Effector memory CD4-positive, alpha-beta T cell (primary cell): ENCODE data around the gene OSBPL1A.
"Not testable (repeated sequence)": the region's sequence is repeated elsewhere in the genome, so short reads cannot be mapped to it uniquely, and the experiment has no call there.

ENCODE experiments used
- DNase-seq, 3 donors: peaks; one replicate each; pipeline ENCODE4 v3.0.0-alpha.2; 2020
- H3K27ac ChIP-seq: 2 replicates; pipeline ENCODE4 v1.7.0; 2013; ENCODE audit warnings: mild to moderate bottlenecking, low read length, moderate library complexity; ENCODE audit not compliant: insufficient read depth, poor library complexity, severe bottlenecking
- H3K27me3 ChIP-seq: replicated peaks from 2 replicates; pipeline ENCODE4 v1.7.0; 2013; ENCODE audit warnings: mild to moderate bottlenecking, low read length; ENCODE audit not compliant: insufficient read depth, control insufficient read depth, poor library complexity, severe bottlenecking
- H3K36me3 ChIP-seq: 2 replicates; pipeline ENCODE4 v1.7.0; 2013; ENCODE audit warnings: mild to moderate bottlenecking, low read length, moderate library complexity; ENCODE audit not compliant: control insufficient read depth, insufficient read depth
- H3K4me1 ChIP-seq: 2 replicates; pipeline ENCODE4 v1.7.0; 2013; ENCODE audit warnings: low read length, mild to moderate bottlenecking; ENCODE audit not compliant: control insufficient read depth, insufficient read depth, poor library complexity, severe bottlenecking
- H3K4me3 ChIP-seq: 2 replicates; pipeline ENCODE4 v1.7.0; 2013; ENCODE audit warnings: low read length, low read depth, mild to moderate bottlenecking; ENCODE audit not compliant: insufficient read depth, poor library complexity, severe bottlenecking
- H3K9me3 ChIP-seq: 2 replicates; pipeline ENCODE4 v1.7.0; 2013; ENCODE audit warnings: mild to moderate bottlenecking, low read length, moderate library complexity; ENCODE audit not compliant: control insufficient read depth

Gene OSBPL1A

DNA sequence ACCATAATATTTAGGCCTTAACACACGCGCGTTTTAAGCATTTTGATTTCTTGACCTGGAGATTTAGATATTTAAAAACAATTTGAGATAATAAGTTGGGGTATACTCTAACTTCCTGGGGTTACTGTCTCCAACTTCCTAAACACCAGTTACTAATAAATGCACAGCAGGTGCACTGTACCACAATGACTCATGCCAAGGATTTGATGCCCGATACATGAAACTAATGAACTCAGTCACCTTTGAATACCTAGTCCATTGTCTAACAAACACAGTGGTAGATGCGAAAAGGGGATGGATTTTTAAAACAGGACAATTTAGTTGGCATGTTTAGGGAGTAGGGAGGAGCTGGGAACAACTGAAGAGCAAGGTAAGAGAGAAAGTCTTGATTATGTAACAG lies 237.5 kb downstream of the OSBPL1A start:
- H3K27me3 ChIP-seq, result no peaks in the 10 kb centered on the region
- no peak overlapping the region for H3K4me3 ChIP-seq
- H3K4me1 ChIP-seq, result no peaks in the 10 kb centered on the region
- no peak for DNase-seq
- H3K9me3 ChIP-seq, result no peaks in the 10 kb centered on the region
- H3K36me3 ChIP-seq, result no peaks in the 10 kb centered on the region
- no peak overlapping the region for H3K27ac ChIP-seq

DNA sequence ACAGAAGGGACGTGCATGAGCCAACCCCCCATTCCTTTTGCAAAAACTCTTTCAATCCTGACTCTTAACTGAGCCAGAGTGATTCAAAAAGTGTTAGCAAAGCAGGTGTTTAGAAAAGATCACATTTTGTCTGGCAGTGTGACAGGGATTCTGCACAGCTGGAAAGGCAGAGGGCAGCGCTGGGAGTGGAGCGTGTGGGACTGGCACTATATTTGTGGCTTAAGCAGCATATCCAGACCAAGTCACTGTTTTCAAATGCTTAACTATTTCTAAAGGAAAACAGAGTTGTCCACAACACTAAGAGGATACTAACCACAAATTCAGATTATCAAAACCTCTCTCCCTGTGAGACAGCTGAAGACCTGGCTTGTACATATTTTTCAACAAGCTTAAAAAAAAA lies 239.8 kb downstream of the OSBPL1A start:
- no peak overlapping the region for H3K27ac ChIP-seq

DNA sequence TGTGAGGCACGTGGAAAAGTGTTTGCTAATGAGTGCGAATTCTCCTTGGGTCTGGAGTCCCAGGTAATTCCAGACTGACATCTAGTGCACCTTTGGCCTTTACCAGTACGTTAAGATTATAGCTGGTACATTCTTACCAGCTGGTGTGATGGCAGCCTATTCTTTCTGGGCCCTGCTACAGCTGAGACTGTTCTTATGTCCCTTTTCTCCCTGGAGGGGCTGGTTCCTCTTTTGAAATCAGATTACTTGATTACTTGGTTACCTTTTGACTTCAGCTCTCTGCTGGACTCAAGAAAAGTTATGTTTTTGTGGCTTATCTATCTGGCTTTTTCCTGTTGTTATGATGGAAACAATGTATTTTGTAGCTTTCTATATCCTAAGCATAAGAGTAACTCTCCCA lies 244.2 kb downstream of the OSBPL1A start:
- no peak for DNase-seq
- H3K4me1 ChIP-seq, result no peaks in the 10 kb centered on the region
- H3K4me3 ChIP-seq, result no peak overlapping the region
- no peaks in the 10 kb centered on the region for H3K9me3 ChIP-seq
- H3K36me3 ChIP-seq, result no peaks in the 10 kb centered on the region
- no peaks in the 10 kb centered on the region for H3K27me3 ChIP-seq
- H3K27ac ChIP-seq, result no peak overlapping the region

More for the DNA sequence above, 239.8 kb downstream of the OSBPL1A start:
- H3K4me3 ChIP-seq, result no peak overlapping the region
- no peaks in the 10 kb centered on the region for H3K9me3 ChIP-seq
- H3K4me1 ChIP-seq, result no peaks in the 10 kb centered on the region
- H3K36me3 ChIP-seq, result no peaks in the 10 kb centered on the region
- DNase-seq, result no peak
- no peaks in the 10 kb centered on the region for H3K27me3 ChIP-seq

DNA sequence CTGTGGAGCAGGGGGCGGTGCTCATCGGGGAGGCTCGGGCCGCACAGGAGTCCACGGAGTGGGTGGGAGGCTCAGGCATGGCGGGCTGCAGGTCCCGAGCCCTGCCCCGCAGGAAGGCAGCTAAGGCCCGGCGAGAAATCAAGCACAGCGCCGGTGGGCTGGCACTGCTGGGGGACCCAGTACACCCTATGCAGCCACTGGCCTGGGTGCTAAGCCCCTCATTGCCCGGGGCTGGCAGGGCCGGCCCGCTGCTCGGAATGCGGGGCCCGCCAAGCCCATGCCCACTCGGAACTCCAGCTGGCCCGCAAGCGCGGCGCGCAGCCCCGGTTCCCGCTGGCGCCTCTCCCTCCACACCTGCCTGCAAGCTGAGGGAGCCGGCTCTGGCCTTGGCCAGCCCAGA lies 248.0 kb downstream of the OSBPL1A start:
- not testable (repeated sequence) for H3K9me3 ChIP-seq, H3K36me3 ChIP-seq, H3K27ac ChIP-seq, H3K27me3 ChIP-seq, H3K4me3 ChIP-seq, DNase-seq, H3K4me1 ChIP-seq

DNA sequence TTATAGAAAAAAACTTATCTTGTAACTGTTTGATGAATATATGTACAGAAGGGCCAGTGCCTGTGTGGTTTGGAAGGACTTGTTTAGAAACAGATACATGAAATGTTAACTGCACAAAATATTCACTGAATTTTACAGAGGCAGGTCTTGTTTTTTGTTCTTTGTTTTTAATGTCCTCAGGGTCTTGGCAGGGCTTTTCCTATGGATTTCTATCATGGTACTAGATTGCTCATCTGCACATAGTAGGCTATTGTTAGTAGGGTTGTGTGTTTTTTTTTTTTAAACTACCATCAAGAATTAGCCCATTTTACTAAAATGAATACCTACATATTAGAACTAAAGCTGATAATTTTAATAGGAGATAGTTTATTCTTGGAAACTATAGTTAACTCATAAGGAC lies 255.2 kb downstream of the OSBPL1A start:
- Histone ChIP-seq H3K27me3 (no peaks in the 10 kb centered on the region), H3K4me1 (peaks cover 4% of the 10 kb centered on the region), H3K4me3 (no peak overlapping the region), H3K27ac (no peak overlapping the region), H3K36me3 (no peaks in the 10 kb centered on the region), H3K9me3 (no peaks in the 10 kb centered on the region)
- no peak for DNase-seq

DNA sequence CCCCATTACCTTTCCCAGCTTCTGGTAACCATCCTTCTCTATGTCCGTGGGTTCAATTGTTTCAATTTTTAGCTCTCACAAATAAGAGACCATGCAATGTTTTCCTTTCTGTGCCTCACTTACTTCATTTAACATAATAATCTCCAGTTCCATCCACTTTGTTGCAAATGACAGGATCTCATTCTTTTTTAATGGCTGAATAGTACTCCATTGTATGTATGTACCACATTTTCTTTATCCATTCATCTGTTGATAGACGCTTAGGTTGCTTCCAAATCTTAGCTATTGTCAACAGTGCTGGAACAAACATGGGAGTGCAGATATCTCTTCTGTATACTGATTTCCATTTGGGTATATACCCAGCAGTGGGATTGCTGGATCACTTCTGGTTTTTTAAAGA lies 256.9 kb downstream of the OSBPL1A start:
- no peaks in the 10 kb centered on the region for H3K27me3 ChIP-seq
- H3K9me3 ChIP-seq, result no peaks in the 10 kb centered on the region
- DNase-seq, result no peak
- H3K36me3 ChIP-seq, result no peaks in the 10 kb centered on the region
- no peak overlapping the region for H3K27ac ChIP-seq
- no peak overlapping the region for H3K4me3 ChIP-seq
- H3K4me1 ChIP-seq, result peaks cover 4% of the 10 kb centered on the region

DNA sequence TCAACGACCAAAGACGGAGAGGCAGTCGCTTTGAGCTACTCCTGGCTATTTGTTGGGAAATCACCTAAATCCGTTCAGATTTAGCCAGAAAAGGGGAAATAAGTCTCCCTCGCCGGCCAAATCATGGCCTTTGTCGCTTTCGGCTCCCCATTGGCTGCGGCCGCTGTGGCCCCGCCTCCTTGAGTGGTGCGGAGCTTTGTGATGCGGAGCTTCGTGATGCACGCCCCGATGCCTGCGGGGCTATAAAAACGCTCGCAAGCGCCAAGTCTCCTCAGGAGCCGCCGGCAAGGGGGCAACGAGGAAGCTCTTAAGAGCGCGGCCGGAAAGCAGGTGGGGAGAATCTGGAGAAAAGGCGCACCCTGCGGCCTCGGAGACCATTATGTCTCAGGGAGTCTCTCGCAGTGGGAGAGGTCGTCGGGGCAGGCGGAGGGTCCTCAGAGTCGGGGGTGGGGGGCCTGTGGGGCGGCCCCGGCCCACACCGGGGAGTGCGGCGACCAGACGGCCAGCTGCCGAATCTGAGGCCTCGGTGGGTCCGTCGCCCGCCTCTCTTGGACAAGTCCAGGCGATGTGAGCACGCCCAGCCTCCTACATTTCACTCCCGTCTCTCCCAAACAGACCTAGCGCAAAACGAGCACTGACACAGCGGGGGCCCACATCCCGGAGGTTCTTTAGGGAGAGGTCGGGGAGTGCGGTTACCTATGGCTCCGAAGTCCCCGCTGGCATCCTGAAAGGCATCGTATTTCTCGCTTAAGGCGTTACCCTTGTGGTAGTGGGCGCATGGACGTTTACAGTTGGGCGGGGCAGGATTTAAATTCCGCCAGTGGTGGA lies 258.6 kb downstream of the OSBPL1A start, which contains the start of gene CABYR:
CABYR (plus strand) TSS at position 274 of the 828 bp plus-strand sequence. CDS start 4,053 bp downstream, outside the sequence.
- no peaks in the 10 kb centered on the region for H3K36me3 ChIP-seq
- H3K4me1 ChIP-seq, result peaks cover 4% of the 10 kb centered on the region
- peak within 1 kb of the TSS; percentile 51 for H3K4me3 ChIP-seq
- H3K27me3 ChIP-seq, result no peaks in the 10 kb centered on the region
- no peaks in the 10 kb centered on the region for H3K9me3 ChIP-seq
- DNase-seq, result peak; percentile 73 to 77 (median 75)
- no peak within 1 kb of the TSS for H3K27ac ChIP-seq

DNA sequence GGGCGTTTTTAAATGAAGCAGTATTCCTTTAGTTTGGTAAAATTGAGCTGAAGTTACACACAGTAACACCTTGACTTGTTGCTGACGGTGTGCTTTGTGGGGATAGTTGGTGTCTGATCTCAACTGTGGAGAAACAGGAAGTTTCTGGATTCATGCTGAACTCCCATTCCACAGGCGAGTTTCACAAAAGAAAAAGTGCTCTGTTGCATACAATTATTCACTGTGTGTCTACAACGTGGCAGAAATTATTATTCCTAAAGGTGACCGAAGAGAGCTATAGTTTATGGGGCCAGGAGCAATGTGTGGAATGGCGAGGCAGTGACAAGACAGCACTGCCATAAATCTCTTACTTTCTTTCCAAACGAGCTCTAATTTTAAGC lies 259.2 kb downstream of the OSBPL1A start:
- H3K4me3 ChIP-seq, result peak overlapping the region; percentile 51
- H3K9me3 ChIP-seq, result no peaks in the 10 kb centered on the region
- DNase-seq, result no peak
- H3K27ac ChIP-seq, result no peak overlapping the region
- H3K4me1 ChIP-seq, result peaks cover 4% of the 10 kb centered on the region
- H3K36me3 ChIP-seq, result peaks cover 2% of the 10 kb centered on the region
- no peaks in the 10 kb centered on the region for H3K27me3 ChIP-seq

DNA sequence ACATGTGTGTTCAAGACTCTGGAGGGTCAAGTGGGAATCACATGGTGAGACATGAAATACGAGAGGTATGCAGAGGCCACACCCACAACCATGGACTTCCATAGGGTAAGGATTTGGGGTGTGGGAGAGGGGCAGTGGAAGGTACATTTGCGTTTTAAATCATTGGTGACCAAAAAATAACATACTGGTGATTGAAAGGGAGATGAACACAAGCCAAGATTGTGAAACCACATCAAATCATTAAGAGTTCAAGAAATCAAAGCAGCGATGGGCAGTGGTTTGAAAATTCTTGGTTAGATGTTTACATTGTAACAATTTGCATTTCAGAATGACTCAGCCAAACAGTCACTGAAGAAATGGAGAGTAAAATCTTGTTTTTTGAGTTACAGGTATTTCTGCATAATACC lies 260.7 kb downstream of the OSBPL1A start:
- H3K4me1 ChIP-seq, result peaks cover 4% of the 10 kb centered on the region
- H3K4me3 ChIP-seq, result no peak overlapping the region
- no peaks in the 10 kb centered on the region for H3K9me3 ChIP-seq
- peaks cover 16% of the 10 kb centered on the region for H3K36me3 ChIP-seq
- H3K27ac ChIP-seq, result no peak overlapping the region
- H3K27me3 ChIP-seq, result no peaks in the 10 kb centered on the region
- no peak for DNase-seq

DNA sequence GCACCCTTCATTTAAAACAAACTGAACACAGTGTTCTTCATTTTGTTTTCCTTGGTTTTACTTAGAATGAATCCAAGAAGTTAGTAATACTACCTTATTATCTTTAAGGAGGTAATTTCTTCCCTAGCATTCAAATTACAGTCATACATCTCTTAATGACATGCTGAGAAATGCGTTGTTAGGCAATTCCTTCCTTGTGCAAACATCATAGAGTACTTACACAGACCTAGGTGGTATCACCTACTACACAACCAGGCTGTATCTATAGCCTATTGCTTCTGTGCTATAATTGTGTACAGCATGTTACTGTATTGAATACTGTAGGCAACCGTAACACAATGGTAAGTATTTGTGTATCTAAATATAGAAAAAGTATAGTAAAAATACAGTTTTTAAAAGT lies 267.1 kb downstream of the OSBPL1A start:
- no peak overlapping the region for H3K27ac ChIP-seq

More for the DNA sequence above, 267.1 kb downstream of the OSBPL1A start:
- Histone ChIP-seq H3K27me3 (no peaks in the 10 kb centered on the region), H3K36me3 (peaks cover 64% of the 10 kb centered on the region), H3K4me3 (no peak overlapping the region), H3K9me3 (no peaks in the 10 kb centered on the region), H3K4me1 (no peaks in the 10 kb centered on the region)
- no peak for DNase-seq
